ENCODE results near the gene PTPRT.

- TF ChIP-seq CTCF (conservative IDR thresholded peaks at IDR 0.05; ENCODE audit: low read depth, low read length) (peak; percentile 33), EZH2 (IDR thresholded peaks at IDR 0.05; ENCODE audit: borderline replicate concordance, low read depth, low read length, poor library complexity, severe bottlenecking) (no peak)
These were observed 1148.6 kb downstream of the PTPRT start for GRCh38 chr20:42041000-42041565.
